ENCODE measurements around the gene ADARB1. TPM values are rescaled to one million over a fixed set of nuclear protein-coding genes. Genes with fewer than 3 reads are reported as not detected.

ADARB1 gene
- total RNA-seq, 1 donor from 2014 or later, result 5.1 TPM

- Histone ChIP-seq H3K9me3 (ENCODE audit: low read depth) (no peaks in the 10 kb centered on the region), H4K20me1 (ENCODE audit: low read depth) (no peaks in the 10 kb centered on the region), H3K27ac (no peak overlapping the region), H3K9ac (no peak overlapping the region), H3K4me2 (no peak overlapping the region), H2AFZ (replicated peaks) (no peak overlapping the region), H3K79me2 (ENCODE audit: low read depth) (no peaks in the 10 kb centered on the region), H3K36me3 (no peaks in the 10 kb centered on the region), H3K4me3 (no peak overlapping the region), H3K27me3 (no peaks in the 10 kb centered on the region), H3F3A (ENCODE audit: low read depth) (peaks cover 8% of the 10 kb centered on the region), H3K4me1 (peaks cover 10% of the 10 kb centered on the region)
- H3K36me3 Mint-ChIP-seq, result peaks cover 2% of the 10 kb centered on the region
- TF ChIP-seq EZH2phosphoT487 (IDR thresholded peaks at IDR 0.05) (no peak), EZH2 (IDR thresholded peaks at IDR 0.05) (no peak), CTCF (IDR thresholded peaks at IDR 0.05) (no peak)
- H3K27me3 Mint-ChIP-seq (ENCODE audit: insufficient read depth, low read depth), result peaks cover 3% of the 10 kb centered on the region
- no peak overlapping the region for H3K27ac Mint-ChIP-seq
- no peak overlapping the region for H3K4me3 Mint-ChIP-seq
- peaks cover 9% of the 10 kb centered on the region for H3K9me3 Mint-ChIP-seq
- H3K4me1 Mint-ChIP-seq, result peaks cover 6% of the 10 kb centered on the region
- no peak for DNase-seq (ENCODE audit: low spot score)
Observed at GRCh38 chr21:45118099-45118498, 43.7 kb downstream of the ADARB1 start.

- Histone ChIP-seq H3K9me3 (ENCODE audit: low read depth) (no peaks in the 10 kb centered on the region), H3K79me2 (ENCODE audit: low read depth) (no peaks in the 10 kb centered on the region), H3K9ac (no peak overlapping the region), H3K4me3 (no peak overlapping the region), H3K4me1 (peaks cover 10% of the 10 kb centered on the region), H3F3A (ENCODE audit: low read depth) (peaks cover 8% of the 10 kb centered on the region), H3K36me3 (no peaks in the 10 kb centered on the region), H2AFZ (replicated peaks) (no peak overlapping the region), H4K20me1 (ENCODE audit: low read depth) (no peaks in the 10 kb centered on the region), H3K27ac (no peak overlapping the region), H3K27me3 (no peaks in the 10 kb centered on the region), H3K4me2 (no peak overlapping the region)
- Mint-ChIP-seq H3K36me3 (peaks cover 2% of the 10 kb centered on the region), H3K9me3 (peaks cover 9% of the 10 kb centered on the region), H3K27me3 (ENCODE audit: insufficient read depth, low read depth) (peaks cover 3% of the 10 kb centered on the region), H3K4me1 (peaks cover 6% of the 10 kb centered on the region), H3K4me3 (no peak overlapping the region), H3K27ac (no peak overlapping the region)
- TF ChIP-seq EZH2phosphoT487 (IDR thresholded peaks at IDR 0.05) (no peak), CTCF (IDR thresholded peaks at IDR 0.05) (no peak), EZH2 (IDR thresholded peaks at IDR 0.05) (no peak)
- DNase-seq (ENCODE audit: low spot score), result no peak
Observed at GRCh38 chr21:45119812-45120211, 45.4 kb downstream of the ADARB1 start.

GRCh38 chr21:45120975-45121374, 46.6 kb downstream of the ADARB1 start:
- DNase-seq (ENCODE audit: low spot score), result no peak
- H4K20me1 ChIP-seq (ENCODE audit: low read depth), result no peaks in the 10 kb centered on the region
- H3K4me1 Mint-ChIP-seq, result peaks cover 6% of the 10 kb centered on the region

More at GRCh38 chr21:45120975-45121374, 46.6 kb downstream of the ADARB1 start:
- peaks cover 8% of the 10 kb centered on the region for H3F3A ChIP-seq (ENCODE audit: low read depth)
- no peaks in the 10 kb centered on the region for H3K27me3 ChIP-seq
- TF ChIP-seq EZH2 (IDR thresholded peaks at IDR 0.05), result no peak
- no peak for TF ChIP-seq CTCF (IDR thresholded peaks at IDR 0.05)
- no peak for TF ChIP-seq EZH2phosphoT487 (IDR thresholded peaks at IDR 0.05)
- H3K4me1 ChIP-seq, result peaks cover 10% of the 10 kb centered on the region
- H3K27ac ChIP-seq, result no peak overlapping the region
- H3K36me3 ChIP-seq, result no peaks in the 10 kb centered on the region
- H2AFZ ChIP-seq (replicated peaks), result no peak overlapping the region
- H3K4me3 ChIP-seq, result no peak overlapping the region
- Mint-ChIP-seq H3K27ac (no peak overlapping the region), H3K9me3 (peaks cover 9% of the 10 kb centered on the region), H3K4me3 (no peak overlapping the region), H3K27me3 (ENCODE audit: insufficient read depth, low read depth) (peaks cover 3% of the 10 kb centered on the region), H3K36me3 (peaks cover 2% of the 10 kb centered on the region)
- H3K9me3 ChIP-seq (ENCODE audit: low read depth), result no peaks in the 10 kb centered on the region
- no peak overlapping the region for H3K4me2 ChIP-seq
- H3K9ac ChIP-seq, result no peak overlapping the region
- H3K79me2 ChIP-seq (ENCODE audit: low read depth), result no peaks in the 10 kb centered on the region
